ENCODE results near the gene GLIS2.

GLIS2 gene

GRCh38 chr16:4298761-4299522 lies 16.9 kb upstream of the GLIS2 start:
- DNase-seq: no peak

DNA sequence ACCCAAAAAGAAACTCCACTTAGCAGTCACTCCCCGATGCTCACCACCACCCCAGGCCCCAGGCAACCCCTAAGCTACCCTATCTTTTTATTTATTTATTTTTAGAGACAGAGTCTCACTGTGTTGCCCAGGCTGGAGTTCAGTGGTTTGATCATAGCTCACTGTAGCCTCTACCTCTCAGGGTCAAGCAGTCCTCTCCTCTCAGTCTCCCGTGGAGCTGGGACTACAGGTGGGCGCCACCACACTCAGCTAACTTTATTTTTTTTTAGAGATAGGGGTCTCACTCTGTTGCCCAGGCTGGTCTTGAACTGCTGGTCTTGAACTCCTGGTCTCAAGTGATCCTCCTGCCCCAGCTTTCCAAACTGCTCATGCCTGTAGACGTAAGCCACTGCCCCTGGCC lies 14.7 kb upstream of the GLIS2 start:
- DNase-seq: no peak

- DNase-seq: no peak
Observed at GRCh38 chr16:4301968-4302367, 13.9 kb upstream of the GLIS2 start.

DNA sequence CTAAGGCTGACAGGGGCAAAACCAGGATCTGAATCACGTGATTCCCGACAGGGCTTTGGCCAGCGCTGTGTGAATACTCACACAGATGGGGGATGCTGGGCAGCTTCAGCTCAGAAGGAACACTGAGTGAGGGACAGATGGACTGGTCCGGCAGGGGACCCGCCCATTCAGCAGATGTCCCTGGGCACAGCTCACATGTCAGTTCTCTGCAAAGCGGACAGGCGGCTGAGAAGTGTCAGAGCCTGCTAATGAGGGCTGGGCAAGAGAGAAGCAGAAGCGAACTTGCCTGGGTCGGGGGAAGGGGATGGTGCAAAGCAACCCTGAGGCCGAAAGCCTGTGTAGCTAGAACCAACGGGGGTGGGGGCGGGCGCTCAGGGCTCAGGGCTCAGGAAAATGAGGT lies 11.9 kb upstream of the GLIS2 start:
- no peak for DNase-seq

DNA sequence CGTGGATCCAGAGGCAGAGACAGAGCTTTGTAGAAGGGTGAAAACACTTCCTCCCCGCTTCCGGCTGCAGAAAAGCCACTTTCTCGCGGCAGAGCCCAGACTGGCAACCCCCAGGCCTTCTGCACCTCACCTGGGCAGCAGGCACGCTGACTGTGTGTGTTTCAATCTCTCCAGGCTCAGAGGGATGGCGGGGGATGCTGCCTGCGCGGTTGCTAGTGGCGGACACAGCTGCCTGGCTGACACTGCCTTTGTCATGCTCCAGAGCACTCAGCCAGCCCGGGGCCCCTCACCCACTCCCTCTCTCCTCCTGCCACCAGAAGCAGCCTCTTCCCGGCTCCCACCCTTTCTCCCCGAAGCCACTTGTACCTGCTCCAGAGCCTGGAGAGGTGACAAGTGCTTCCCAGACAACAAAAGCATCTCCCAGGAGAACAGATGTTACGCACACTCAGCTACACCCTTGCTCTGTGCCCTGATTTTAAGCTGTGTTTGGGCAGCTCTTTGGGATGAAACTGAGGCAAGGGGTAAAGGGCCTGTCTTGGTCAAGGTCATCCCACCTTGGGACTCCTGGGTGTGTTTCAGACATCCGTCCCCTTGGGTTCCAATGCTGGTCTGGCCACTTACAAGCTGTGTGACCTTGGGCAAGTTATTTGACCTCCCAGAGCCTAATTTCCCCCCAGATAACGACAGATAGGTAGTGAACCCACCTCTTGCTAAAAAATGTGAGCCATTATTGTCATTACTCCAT lies 9.2 kb upstream of the GLIS2 start:
- peak; percentile 31 for DNase-seq

DNA sequence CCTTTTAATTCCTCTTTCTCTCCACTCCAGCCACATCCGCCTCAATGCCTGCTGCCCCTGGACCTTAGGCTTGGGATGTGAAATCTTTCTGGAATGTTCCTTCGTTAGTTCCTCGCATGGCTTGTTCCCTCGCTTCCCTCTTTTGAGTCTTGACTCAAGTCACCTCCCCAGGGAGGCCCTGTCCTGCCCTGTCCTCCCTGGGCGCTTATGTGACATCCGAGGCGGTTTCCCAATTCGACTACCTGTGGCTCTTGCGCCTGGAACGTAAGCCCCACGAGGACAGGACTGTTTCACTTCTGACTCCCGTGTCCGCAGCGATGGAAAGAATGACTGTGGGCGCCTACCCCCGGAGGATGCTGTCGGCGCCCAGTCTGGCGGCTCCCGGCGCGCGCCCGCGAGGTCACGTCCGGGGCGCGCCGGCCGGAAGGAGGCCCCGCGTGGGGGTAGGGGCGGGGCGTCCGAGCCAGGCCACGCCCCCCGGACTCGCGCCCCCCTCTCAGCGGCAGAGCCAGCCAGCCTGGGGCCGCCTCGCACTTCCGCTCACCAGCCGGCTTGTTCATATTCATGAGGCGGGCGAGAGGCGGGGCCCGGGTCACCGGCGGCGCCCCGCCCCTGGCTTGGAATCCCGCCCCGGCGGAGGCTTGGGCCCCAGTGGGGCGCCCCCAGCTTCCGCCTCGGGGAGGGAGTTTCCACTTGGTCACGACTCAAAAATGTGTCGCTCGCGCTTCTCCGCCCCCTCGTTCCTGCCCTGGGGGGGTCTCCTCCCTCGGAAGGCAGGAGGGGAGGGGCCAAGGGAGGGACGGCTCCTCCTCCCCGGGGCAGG lies 8.4 kb upstream of the GLIS2 start:
- peak; percentile 97 for DNase-seq

DNA sequence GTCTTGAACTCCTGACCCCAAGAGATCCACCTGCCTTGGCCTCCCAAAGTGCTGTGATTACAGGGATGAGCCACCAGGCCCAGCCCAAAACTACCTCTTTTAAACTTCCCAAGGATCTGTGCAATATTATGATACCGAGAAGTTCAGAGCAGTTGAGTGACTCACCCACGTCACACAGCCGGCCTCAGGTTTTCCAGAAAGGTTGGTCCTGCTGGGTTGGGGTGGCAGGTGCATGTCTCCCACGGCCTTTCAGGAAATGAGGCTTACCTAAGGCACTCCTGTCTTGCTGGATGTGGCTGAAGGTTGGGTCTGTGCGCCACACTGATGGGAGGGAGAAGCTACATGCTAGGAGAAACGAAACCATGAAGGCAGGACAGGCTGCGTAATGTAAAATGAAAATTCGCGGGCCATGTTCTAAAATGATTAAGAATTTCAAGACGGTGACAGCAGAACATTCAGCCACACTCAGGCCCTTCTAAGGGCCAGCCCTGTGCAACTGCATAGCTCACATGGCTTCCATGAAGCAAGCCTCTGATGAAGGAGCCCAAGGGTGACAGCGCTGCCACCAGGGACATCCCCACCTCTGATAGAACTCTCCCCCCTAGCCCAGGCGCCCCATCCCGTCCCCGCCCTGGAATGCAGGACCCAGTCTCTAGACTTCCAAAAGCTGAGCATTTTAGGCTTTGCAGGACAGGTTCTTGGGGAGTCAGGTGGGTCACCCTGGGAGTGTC lies 6.6 kb upstream of the GLIS2 start:
- no peak for DNase-seq

DNA sequence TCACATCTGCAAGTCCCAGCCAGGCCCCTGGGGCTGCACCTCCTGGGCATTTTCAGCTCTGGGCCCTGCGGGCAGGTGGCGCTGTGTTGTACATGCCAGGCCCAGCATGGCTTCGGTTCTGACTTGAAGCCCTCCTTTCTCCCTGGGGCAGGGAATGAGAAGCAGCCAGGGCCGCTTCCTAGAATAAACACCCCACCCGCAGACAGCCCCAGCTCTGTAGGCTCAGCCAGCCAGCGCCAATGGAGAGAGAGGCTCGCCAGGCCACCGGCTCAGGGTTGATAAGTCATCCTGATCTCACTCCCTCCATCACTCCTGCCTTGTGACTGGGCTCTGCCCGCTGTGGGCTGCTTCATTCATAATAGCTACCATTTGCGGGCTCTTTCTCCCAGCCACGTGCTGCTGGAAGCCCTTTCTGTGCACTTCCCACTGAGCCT lies 6.0 kb upstream of the GLIS2 start:
- DNase-seq: peak; percentile 45

GRCh38 chr16:4313563-4314531 lies 2.0 kb upstream of the GLIS2 start:
- no peak for DNase-seq

DNA sequence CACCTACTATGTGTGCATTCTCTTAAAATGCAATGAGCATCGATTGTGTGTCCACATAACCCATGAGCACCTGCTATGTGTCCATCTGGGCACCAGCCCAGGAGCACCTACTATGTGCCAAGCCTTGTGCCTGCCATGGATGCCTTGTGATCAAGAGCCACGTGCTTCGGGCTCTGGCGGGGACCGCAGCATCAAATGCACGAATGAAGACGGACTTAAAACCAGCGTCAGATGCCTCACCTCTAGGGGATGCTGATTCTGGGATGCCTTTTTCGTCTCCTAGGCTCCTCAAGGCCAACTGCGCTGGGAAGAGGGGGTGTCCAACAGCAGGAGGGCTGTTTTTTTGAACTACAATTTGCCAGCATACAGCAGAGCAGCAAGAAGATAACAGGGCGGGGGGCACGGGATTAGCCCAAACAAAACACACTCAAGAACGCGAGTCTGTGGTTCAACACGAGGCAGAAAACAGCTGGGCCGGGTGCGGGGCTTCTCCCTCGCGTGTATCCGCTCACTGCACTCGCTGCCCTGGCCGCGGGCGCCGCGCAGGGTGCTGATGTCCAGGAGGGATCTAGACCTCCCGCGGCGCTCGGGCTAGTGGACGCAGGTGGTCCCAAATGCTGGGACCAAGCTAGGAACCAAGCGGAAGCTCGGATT lies 1.2 kb upstream of the GLIS2 start:
- peak; percentile 16 for DNase-seq

GRCh38 chr16:4316108-4316863 lies 419 bp downstream of the GLIS2 start:
- no peak for DNase-seq

- no peak for DNase-seq
Observed at GRCh38 chr16:4316864-4317531, 1.1 kb downstream of the GLIS2 start.

DNA sequence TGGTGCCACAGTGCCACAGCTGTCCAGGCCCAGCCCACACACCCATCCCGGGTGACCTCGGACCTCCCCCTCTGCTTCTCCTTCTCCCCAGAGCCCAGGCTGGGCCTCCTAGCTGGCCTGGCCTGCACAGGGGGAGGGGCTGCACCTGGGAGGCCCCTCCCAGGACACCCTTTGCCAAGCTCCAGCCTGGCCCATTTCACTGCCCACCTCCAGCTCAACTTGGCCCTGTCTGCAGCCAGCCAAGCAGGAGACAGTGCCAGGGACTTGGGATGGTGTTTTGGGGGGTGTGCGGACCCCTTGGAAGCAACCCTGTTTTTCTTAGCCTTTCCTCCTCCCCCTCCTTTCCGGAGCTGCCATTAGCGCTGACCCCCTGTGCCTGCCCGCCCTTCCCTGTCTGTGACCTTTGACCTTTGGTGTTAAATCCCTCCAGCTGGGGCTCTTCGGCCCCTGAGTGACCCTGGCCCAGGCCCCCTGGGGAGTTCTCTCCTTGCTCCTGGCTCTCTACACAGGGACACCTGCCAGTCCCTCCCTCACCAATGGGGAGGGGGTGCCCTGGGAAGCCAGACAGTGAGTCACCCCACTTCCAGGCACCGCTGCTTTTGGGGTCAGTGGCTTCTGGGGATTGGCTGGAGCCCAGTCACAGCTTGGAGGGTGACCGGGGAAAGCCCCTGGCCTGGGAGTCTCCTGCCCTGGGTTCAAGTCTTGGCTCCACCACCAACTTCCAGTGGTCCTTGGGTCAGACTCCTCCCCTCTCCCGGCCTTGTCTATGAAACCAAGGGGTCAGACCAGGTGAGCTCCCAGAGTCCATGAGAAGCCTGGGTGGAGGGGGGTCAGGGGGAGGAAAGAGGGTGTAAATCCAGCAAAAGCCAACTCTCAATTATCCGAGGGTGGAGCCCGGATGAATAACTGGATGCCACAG lies 1.9 kb downstream of the GLIS2 start:
- no peak for DNase-seq

DNA sequence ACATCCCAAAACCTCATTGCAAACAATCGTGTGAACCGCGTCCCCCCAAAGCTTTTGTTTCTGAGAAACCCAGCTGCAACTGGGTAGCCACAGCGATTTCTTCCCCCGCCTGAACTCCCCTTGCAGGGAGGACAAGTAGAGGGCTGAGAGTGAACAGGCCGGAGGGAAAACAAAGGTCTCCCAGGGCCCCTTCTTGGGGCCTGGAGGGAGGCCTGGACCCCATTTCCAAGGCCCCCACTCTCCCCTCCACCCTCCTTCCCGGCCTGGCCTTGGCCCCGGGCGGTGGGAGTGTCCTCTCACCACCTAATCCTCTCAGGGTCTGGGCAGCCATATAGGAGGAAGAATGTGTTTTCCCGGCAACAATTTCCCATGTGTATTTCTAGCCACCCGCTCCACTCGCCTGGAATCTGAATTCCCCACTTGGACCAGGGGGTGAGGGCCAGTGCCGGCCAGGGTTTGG lies 2.6 kb downstream of the GLIS2 start:
- DNase-seq: no peak

GRCh38 chr16:4318967-4319366 lies 3.1 kb downstream of the GLIS2 start:
- no peak for DNase-seq

DNA sequence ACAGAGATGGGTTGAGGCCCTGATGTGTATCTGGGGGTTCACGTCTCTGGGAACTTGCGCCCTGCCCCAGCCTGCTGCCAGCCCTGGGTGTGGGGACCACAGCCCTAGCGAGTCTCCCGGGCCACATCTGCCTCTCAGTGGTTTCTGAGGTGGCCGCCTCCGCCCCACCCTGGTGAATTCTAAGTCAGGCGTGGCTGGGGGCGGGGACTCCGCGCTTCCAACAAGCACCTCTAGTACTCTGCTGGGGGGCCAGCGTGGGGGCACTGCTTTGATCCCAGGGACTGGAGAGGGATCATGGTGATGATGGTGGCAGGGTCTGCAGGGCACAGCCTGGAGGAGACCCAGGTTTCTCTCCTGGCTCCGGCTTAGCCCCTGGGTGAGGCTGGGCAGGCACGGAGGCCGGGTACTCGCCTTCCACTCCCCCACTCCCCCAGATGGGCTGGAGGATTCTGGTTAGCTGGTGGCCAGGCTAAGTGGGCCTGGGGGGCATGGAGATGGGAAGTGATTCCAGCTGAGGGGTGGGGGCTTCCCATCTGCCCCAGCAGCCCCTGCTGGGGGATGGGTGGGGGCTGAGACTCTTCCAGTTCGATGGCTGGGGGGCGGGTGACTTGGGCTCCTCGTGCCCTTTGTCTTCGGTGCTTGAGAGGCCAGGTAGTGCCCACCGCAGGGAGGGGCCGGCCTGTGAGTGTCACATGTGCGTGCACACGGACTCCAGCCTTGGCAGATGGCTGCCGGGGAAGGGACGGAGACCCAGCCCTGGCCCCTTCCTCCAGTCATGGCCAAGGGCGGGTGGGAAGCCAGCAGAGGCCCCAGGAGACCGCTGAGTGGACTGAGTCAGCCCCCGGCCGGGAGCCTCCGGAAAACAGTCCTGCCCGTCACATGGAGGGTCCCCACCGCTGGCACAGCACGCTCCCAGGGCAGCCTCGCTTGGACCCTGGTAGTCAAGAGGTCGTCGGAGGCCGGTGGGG lies 3.9 kb downstream of the GLIS2 start:
- peak; percentile 68 for DNase-seq

GRCh38 chr16:4320571-4321137 lies 4.8 kb downstream of the GLIS2 start:
- DNase-seq: no peak
